Fibroblast of the aortic adventitia (primary cell): ENCODE data around the gene ITIH6. TPM values are rescaled to one million over a fixed set of nuclear protein-coding genes. Genes with fewer than 3 reads are reported as not detected.
"Not testable (repeated sequence)": the region's sequence is repeated elsewhere in the genome, so short reads cannot be mapped to it uniquely, and the experiment has no call there.

Experiments used
- DNase-seq: peaks from one replicate; pipeline ENCODE4 v3.0.0-alpha.2; 2010; ENCODE audit warnings: low read depth
- H3K4me3 ChIP-seq: 2 replicates; pipeline ENCODE4 v1.5.1; 2011; ENCODE audit warnings: low read depth, mild to moderate bottlenecking, control low read depth, low read length, moderate library complexity
- CTCF ChIP-seq: IDR thresholded peaks from 2 replicates; pipeline ENCODE4 v1.5.1; 2011; ENCODE audit warnings: mild to moderate bottlenecking, low read length, control low read depth, inconsistent platforms; ENCODE audit not compliant: insufficient read depth
- total RNA-seq: library from RNA; depleted of rRNA; stranded (reverse); fragments of >200 nt; gene quantifications from 2 replicates; pipeline ENCODE4 v1.2.3, GENCODE V29; 2012; ENCODE audit warnings: low replicate concordance

Gene ITIH6
- total RNA-seq, result not detected in 2 replicates

GRCh38 chrX:54798137-54798536, at the start of gene ITIH6:
Gene ITIH6, minus strand, starts transcription at chrX:54798255. Its CDS starts 45 bp downstream, at chrX:54798210.
- H3K4me3 ChIP-seq, result no peak within 1 kb of the TSS
- no peak for DNase-seq
- TF ChIP-seq CTCF, result no peak

GRCh38 chrX:54847700-54848099, 49.6 kb upstream of the ITIH6 start:
- H3K4me3 ChIP-seq, DNase-seq: not testable (repeated sequence)

GRCh38 chrX:54843050-54843449, 45.0 kb upstream of the ITIH6 start:
- no peak for TF ChIP-seq CTCF
- DNase-seq, result no peak
- H3K4me3 ChIP-seq, result no peak overlapping the region

- no peak for TF ChIP-seq CTCF
- H3K4me3 ChIP-seq, result no peak overlapping the region
- no peak for DNase-seq
Measured at GRCh38 chrX:54842607-54843006, 44.6 kb upstream of the ITIH6 start.

GRCh38 chrX:54841184-54841874, 43.3 kb upstream of the ITIH6 start:
- not testable (repeated sequence) for H3K4me3 ChIP-seq
- peak; percentile 9 for DNase-seq

- DNase-seq, result no peak
- TF ChIP-seq CTCF, result no peak
- no peak overlapping the region for H3K4me3 ChIP-seq
Measured at GRCh38 chrX:54838583-54838982, 40.5 kb upstream of the ITIH6 start.

- TF ChIP-seq CTCF, result no peak
- H3K4me3 ChIP-seq, result no peak overlapping the region
- no peak for DNase-seq
Measured at GRCh38 chrX:54826598-54826997, 28.5 kb upstream of the ITIH6 start.
